Measurements from ENCODE around the gene ABHD17A.
"Not testable (repeated sequence)": the region's sequence is repeated elsewhere in the genome, so short reads cannot be mapped to it uniquely, and the experiment has no call there.

ABHD17A gene

DNA sequence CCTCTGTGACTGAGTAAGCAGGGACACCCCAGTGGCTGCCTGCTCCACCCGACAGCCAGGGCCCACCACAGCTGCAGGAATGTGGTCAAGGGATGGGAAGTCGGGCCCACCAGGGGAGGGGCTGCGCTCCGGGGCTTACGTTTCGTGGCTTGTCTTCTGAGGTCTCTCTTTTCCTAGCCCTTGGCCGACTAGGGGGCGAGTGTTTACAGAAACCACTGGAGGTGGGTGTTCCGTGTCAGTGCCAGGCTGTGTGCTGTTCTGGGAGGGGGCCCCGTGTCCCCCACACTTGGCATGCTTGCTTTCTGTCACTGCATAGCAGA is 24.4 kb upstream of the ABHD17A start:
- no peak for DNase-seq

DNA sequence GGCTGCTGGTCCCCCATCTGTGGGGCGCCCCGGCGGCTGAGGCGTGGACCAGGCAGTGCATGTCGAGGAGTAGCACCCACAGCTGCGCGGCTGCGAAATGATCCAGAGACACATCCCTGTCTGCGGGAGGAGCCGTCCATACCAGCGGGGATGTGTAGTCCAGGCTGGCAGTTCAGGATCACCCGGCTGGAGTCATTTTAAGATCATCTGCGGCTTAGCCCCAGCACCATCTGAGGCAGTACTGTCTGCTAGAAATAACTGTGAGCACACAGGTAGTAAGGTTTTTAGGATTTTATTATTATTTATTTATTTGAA is 23.0 kb upstream of the ABHD17A start:
- no peak for DNase-seq

DNA sequence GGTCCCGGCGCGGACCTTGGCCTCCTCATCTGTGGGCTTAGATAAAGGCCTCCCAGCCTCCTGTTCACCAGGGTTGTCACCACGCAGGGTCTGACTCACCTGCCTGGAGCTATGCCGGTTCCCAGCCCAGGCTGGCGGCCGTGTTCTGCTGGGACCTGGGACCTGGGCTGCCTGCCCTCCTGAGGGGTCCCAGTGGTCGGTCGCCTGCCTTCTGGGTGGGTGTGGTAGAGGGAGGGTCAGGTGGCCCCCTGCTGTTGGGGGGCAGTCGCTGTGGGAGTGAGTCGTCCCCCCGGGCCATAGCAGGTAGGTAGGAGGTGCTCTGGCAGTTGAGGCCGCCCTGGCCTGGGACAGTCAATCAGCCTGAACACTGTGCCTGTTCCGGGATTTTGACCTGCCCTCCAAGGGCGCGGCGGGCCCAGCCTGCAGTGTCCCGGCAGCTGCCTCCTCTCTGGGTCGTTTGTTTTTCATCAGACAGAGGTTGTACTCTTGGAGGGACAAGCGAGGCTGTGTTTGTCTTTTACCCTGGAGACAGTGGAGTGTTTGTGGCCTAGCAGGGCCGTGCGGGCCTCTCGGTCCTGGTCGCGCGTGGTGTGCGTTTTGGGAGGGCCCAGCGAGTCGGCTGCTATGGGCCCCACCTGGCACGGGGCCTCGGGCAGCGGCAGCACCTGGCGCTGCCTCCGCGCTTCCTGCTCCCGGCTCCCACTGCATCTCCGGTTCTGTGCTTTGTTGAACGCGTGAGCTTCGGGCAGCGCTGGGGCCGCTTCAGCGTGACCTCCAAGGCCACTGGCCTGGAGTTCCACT is 22.5 kb upstream of the ABHD17A start:
- DNase-seq = no peak

DNA sequence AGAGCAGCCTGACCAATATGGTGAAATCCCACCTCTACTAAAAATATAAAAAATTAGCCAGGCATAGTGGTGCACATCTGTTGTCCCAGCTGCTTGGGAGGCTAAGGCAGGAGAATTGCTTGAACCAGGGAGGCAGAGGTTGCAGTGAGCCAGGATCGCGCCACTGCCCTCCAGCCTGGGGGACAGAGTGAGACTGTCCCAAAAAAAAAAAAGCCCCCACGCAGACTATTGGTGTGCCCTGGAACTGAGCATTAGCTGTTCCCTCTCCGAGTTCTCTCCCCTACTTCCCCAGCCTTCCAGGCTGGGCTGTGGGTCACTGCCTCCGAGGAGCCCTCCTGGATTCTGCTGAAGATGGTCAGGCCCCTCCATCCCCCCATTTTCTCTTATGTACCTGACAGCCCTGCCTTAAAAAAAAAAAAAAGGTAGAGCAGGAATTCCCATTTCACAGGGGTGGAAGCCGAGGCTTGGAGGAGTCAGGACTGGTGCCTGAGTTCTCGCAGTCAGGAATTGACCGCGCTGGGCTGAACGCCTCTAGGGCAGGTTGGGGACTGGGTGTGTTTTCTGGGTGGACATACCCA is 21.8 kb upstream of the ABHD17A start:
- DNase-seq = no peak

DNA sequence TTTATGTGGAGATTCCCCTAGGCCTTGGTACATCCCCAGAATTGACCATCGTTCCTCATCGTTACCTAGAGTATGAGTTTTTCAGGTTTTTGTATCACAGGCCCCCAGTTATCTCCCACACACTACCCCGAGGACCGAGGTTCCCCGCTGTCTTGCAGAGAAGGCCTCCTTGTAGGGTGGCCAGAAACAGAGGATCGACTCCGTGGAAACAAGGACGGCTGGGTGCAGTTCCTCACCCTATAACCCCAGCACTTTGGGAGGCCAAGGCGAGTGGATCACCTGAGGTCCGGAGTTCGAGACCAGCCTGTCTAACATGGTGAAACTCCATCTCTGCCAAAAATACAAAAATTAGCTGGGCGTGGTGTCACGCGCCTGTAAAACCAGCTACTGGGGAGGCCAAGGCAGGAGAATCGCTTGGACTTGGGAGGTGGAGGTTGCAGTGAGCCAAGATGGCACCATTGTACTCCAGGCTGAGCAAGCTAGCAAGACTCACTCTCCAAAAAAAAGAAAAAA is 20.6 kb upstream of the ABHD17A start:
- DNase-seq = no peak

DNA sequence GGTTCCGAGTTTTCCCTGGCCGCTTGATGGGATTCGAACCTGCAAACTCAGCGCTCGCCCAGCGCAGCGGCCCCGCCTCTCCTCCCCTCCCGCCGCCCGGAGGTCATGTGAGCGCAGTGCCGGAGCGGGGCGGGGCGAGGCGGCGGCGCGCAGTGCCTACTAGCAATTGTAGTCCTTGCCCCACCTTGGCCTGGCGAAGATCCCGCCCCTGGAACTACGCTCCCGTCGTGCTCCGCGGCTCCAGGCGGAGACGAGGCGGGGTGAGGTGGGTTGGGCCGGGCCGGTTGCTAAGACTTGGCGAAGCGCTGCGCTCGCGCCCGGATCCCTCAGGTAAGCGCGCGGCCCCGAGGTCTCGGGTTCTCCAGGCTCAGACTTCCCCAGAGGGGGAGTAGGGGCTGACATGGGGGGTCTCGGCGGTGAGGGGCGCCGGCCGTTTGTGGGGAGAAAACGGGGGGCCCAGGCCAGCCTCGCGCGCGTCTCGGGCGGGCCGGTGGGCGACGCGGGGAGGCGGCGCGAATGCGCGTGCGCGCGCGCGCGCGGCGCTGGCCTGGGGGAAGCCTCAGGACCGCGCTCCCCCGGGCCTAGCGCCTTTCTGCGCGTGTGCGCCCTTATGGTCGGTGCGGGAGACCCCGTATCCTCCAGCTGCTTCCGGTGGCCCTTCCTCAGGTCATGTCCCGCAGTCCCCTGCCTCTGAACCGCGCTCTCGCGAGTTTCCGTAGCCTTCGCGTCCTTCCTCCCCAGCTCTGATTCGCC is 20.0 kb upstream of the ABHD17A start, which contains the start of the genes ADAT3 and SCAMP4:
TSS of gene ADAT3 (plus strand) at position 290 of the 753 bp plus-strand sequence. CDS start 6,649 bp downstream, outside the sequence.
TSS of gene SCAMP4 (plus strand) at position 290 of the 753 bp plus-strand sequence. CDS start 9,621 bp downstream, outside the sequence.
- DNase-seq = peak; percentile 98 to 99

DNA sequence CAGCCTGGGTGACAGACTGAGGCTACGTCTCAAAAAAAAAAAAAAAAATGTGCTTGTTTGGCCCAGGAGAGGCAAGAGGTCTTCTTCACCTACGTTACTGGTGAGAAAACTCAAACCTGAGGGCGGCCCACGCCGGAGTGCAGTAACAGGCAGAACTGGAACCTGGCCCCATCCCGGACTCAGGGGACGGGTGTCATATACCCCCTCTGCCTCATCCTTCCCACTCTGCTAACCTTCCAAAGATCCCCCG is 19.5 kb upstream of the ABHD17A start:
- no peak for DNase-seq

DNA sequence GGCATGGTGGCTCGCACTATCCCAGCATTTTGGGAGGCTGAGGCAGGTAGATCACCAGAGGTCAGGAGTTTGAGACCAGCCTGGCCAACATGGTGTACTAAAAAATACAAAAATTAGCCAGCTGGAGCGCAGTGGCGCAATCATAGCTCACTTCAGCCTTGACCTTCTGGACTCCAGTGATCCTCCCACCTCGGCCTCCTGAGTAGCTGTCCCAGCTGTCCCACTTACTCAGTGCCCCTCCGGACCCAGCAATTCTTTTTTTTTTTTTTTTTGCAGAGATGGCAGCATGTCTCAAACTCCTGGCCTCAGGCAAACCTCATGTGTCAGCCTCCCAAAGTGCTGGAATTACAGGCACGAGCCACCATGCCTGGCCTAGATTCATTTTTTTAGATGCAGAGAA is 17.6 kb upstream of the ABHD17A start:
- DNase-seq = no peak

DNA sequence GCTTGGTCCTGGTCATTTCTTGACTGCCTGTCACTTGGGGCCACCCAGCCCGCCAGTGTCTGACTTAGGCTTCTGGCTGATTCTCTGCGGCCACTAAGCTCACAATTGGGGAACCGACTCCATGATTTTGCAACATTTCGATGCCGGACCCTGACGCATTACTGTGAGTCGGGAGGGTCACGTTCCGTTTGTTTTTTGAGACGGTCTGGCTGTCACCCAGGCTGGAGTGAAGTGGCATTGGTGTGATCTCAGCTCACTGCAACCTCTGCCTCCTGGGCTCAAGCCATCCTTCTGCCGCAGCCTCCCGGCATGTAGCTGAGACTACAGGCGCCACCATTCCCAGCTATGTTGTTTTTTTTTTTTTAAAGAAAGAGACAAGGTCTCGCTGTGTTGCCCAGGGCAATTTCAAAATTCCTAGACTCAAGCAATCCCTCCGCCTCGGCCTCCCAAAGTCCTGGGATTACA is 16.7 kb upstream of the ABHD17A start:
- DNase-seq = peak; percentile 98

DNA sequence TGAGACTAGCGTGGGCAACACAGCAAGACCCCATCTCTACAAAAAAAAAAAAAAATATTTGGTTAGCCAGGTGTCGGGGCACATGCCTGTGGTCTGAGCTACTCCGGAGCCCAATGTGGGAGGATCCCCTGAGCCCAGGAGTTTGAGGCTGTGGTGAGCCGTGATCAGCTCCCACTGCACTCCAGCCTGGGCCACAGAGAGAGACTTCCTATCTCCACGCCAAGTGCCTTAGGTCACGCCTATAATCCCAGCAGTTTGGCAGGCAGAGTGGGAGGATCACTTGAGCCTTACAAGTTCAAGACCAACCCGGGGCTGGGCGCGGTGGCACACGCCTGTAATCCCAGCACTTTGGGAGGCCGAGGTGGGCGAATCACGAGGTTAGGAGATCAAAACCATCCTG is 11.2 kb upstream of the ABHD17A start:
- peak; percentile 29 to 61 for DNase-seq

DNA sequence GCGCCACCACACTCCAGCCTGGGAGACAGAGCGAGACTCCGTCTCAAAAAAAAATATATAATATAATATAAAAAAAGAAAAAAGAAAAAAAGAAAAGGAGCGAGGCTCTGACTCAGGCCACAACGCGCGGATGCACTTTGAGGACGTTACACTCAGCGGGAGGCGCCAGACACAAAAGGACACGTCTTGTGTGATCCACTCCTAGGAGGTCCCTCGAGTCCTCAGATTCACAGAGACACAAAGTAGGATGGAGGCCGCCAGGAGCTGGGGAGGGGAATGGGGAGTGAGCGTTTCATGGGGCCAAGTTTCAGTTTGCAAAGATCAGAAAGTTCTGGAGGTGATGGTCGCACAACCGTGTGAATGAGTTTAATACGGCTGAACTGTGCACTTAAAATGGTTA is 8.5 kb upstream of the ABHD17A start:
- DNase-seq = no peak

DNA sequence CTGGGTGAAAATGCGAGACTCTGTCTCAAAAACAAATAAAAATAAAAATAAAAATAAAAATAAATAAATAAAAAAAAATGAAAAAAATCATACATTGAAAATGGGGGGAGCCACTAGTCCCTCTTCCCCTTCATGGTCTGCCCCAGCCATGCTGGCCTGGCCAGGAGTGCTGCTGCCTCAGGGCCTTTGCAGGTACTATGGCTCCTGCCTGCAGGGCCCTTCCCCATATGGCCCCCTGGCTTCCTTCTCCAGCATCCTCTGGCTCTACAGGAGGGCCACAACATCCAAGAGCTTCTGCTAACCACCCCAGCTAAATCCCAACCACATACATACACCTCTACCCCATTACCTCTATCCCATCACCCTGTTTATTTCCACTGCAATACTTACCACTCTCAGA is 4.6 kb upstream of the ABHD17A start:
- no peak for DNase-seq

DNA sequence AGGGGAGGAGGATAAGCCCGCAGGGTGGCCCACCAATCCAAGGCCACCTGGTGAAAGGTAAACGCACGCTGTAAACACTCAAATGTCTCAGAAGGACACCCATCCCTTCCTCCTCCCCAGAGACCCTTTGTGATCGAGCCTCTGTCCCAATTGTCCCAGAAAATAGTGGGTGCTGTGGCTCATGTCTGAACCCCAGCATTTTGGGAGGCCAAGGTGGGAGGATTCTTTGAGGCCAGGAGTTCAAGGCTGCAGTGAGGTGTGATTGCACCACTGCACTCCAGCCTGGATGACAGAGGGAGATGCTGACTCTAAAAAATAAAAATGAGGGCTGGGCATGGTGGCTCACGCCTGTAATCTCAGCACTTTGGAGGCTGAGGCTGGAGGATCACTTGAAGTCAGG is 3.1 kb upstream of the ABHD17A start:
- DNase-seq = no peak

DNA sequence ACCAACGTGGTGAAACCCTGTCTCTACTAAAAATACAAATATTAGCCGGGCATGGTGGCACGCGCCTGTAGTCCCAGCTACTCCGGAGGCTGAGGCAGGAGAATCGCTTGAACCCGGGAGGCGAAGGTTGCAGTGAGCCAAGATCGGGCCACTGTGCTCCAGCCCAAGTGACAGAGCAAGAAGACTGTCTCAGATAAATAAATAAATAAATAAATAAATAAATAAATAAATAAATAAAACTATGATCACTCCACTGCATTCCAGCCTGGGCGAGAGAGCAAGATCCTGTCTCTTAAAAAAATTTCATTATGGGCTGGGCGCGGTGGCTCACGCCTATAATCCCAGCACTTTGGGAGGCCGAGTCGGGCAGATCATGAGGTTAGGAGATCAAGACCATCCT is 1.1 kb upstream of the ABHD17A start:
- DNase-seq = not testable (repeated sequence)

DNA sequence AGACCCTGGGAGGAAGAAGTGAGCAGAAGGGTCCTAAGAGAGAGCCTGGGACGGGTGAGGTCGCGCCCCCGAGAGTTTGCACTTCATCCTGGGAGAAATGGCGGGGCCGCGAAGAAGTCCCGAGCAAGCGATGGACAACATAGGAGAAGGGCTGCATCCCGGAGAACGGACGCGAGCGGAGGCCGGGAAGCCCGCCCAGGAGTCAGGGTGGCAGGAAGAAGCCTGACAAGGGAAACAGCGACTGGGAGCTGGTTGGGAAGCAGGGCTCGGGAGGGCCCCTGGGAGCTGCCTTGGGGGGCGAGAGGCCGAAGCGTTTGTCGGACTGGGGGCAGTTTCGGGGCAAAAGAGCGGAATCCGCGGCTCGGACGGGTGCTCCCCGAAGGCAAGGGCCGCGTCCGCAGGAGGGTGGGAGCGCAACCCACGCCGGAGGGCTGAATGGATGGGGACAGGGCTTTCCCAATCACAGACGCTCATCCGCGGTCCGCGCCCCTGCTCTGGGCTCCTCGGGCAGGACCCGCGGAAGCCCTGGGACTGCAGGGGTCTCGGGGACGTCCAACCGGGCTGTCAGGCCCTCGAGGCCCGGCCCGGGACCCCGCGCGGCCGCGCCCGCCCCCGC is 469 bp downstream of the ABHD17A start:
- DNase-seq = no peak

DNA sequence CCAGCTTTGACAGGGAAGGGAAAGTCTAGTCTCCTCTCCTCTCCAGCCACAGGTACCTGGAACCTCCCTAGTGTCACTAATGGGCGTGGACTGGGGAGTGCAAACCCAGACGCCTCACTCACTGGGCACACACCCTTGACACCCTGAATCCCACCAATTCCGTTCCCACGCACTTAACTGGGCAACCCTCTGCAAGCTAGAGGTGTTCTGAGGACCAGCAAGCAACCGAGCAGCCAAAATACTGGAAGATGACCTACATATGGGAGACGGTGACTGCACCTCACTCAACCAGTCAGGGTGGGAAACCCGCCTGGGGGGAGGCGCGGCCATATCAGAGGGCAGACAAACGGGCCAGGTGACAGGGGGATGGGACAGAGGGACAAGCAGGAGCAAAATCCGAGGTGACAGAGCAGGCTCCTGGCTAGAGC is 991 bp downstream of the ABHD17A start:
- DNase-seq = no peak

DNA sequence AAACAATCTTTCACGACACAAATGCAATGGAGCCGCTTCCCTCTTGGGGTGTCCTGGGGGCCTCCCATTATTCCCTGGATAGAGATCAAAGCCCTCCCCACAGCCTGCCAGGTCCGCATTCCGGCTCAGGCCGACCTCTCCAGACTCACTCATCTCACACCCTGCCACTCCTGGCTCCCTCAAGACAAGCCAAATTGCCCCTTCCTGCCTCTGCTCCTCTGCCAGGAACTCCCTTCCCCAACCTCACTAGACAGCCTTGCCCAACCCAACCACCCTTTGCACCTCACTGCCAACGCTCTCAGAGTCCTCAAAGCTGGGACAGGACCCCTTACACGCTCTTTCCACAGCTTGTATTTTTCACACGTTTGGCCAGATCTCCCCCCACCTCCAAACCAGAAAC is 1.5 kb downstream of the ABHD17A start:
- no peak for DNase-seq

DNA sequence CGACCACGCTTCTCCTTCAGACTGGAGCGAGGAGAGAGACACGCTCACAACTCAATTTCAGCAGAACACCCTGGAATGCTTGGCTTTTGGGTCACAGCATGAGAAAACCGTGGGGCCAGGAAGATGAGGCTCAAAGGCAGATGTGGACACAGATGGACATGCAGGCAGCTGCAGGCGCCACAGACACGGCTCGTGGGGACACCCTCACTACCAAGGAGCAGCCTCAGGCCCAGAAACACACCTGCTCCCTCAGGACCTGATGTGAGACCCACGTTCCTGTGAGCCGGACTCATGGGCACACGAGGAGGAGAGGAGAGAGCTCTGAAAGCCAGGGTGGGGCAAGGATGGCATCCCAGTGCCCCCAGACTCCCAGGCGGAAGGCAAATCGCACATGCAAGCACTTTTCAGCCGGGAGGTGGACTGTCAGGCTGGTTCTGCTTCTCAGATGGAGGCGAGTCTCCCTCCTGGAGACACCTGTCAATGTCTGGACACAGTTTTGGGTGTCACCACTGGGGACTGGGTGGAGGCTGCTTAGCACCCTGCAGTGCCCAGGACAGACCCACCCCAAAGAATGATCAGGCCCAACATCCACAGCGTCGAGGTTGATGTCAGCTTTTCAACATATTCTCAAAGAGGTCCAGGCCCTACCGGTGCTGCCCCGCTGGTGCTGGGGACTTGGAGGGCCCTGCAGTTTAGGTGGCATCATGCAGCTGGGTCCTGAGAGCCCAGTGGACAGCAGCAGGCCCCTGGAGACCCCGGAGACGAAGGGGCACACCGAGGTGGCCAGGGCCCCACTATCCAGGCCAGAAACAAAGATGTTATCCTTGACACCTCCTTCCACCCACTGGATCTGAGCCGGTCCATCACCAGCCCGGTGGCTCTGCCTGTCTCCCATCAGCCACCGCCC is 2.3 kb downstream of the ABHD17A start:
- no peak for DNase-seq

DNA sequence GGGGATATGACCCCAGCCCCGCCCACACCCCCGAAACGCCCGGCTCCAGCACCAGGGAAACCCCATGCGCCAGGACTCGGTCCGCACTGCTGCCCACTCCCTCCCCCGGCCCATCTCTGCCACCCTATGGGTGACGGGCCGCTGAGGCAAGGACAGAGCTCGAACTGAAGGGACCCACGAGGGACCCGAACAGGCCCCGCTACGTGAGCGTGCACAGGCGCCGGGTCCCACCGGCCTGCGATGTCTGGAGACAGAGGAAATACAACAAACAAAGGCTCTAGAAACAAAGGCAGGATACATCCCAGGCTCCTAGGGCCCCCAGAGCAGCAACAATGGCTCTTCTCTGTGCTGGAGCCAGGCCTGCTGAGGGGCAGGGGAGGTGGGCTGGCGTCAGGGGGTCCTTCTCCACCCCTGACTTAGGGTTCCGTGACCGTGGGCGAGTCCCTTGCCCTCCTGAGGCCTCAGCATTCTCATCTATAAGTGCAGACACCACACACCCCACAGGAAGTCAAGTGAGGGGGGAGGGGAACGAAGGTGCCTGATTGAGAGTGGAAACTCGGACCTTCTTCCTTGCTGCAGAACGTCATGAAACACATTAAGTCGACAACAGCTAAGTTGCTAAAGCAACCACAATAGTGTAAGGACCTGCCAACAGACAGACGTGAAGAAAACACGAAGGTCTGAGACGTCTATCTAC is 3.1 kb downstream of the ABHD17A start:
- DNase-seq = no peak

DNA sequence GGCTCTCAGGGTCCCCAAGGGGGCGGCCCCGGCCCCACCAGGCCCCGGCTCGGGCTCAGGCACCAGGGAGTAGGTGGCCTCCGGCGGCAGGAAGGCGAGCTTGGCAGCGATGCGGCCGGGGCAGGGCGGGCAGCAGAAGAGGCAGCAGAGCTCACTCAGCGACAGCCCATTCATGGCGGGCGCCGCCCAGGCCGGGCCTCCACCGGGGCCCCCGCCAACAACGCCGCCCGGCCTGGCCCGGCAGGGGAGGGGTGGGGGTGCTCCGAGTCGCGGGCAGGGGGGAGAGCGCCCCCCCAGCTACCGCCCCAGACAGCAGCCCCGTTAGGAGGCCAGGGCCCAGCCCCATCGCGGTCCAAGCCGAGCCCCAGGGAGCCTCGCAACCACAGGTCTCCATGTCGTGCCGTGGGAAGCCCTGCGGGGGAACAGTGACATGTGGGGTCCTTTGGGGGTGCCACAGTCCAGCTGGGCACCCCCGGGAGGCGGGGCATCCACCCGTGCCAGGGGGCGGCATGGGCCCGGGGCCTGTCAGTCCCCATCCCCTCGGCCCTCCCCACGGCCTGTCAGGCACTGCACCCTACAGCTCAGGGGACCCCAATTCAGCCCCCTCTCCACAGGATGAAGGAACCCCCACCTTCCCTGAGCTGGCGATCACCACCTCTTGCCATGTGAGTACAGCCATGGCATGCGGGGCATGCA is 3.8 kb downstream of the ABHD17A start:
- DNase-seq = not testable (repeated sequence)

Data from inflammatory macrophage (primary cell).